Esophagus muscularis mucosa (tissue), 3 donors: ENCODE results near the gene CCDC146.
"Not testable (repeated sequence)": the region's sequence is repeated elsewhere in the genome, so short reads cannot be mapped to it uniquely, and the experiment has no call there.

Experiments
- CTCF ChIP-seq, 3 experiments: fragments of 200-600 bp in 2 of 3; fragments of 450-650 bp in 1 of 3; sonication (generic) in 2 of 3; IDR thresholded peaks; one replicate each; pipeline ENCODE4 v1.5.1; 2017 to 2019; ENCODE audit warnings: antibody characterized with exemption in 3 of 3, mild to moderate bottlenecking in 2 of 3, moderate library complexity in 1 of 3
- EP300 ChIP-seq: sonication (generic); formaldehyde crosslinking; IDR thresholded peaks from one replicate; pipeline ENCODE4 v1.6.1; 2017; ENCODE audit warnings: antibody characterized with exemption

DNA sequence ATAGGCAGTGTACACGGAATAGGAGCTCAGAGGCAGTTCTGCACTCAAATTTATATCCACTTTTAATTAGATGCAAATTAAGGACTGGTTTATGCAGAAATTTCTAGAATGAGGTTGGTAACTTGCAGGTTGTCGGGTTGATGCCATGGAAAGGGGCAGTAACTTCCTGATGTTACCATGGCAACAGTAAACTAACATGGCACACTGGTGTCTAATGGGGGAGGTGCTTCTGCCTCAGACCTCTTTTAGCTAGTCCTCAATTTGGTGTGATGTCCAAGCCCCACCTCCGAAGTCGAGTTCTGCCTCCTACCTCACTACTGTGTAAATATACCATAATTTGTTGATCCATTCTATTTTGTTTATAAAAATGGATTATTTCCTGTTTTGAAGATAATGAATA is 52.0 kb downstream of the CCDC146 start:
- not testable (repeated sequence) for TF ChIP-seq CTCF (IDR thresholded peaks at IDR 0.05); EP300
